ENCODE data around the gene APLF.

- TF ChIP-seq, protein P1, sequence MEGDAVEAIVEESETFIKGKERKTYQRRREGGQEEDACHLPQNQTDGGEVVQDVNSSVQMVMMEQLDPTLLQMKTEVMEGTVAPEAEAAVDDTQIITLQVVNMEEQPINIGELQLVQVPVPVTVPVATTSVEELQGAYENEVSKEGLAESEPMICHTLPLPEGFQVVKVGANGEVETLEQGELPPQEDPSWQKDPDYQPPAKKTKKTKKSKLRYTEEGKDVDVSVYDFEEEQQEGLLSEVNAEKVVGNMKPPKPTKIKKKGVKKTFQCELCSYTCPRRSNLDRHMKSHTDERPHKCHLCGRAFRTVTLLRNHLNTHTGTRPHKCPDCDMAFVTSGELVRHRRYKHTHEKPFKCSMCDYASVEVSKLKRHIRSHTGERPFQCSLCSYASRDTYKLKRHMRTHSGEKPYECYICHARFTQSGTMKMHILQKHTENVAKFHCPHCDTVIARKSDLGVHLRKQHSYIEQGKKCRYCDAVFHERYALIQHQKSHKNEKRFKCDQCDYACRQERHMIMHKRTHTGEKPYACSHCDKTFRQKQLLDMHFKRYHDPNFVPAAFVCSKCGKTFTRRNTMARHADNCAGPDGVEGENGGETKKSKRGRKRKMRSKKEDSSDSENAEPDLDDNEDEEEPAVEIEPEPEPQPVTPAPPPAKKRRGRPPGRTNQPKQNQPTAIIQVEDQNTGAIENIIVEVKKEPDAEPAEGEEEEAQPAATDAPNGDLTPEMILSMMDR (IDR thresholded peaks at IDR 0.05; ENCODE audit: insufficient read depth, low read length, poor library complexity, severe bottlenecking) = no peak
- no peak for TF ChIP-seq EZH2phosphoT487 (conservative IDR thresholded peaks at IDR 0.05; ENCODE audit: low read length)
Observed at GRCh38 chr2:68569604-68570003, 102.2 kb downstream of the APLF start.
